HepG2 (cell line): ENCODE data around the gene ZBTB46. TPM values are rescaled to one million over a fixed set of nuclear protein-coding genes. Genes with fewer than 3 reads are reported as not detected.
A peak's percentile ranks its signal among the peaks of the same experiment; 100 is the strongest.

Source experiments
- BCL6 ChIP-seq: IDR thresholded peaks from 2 replicates; pipeline ENCODE4 v1.6.1; 2016; ENCODE audit warnings: missing genetic modification reagents, missing compliant biosample characterization
- BHLHE40 ChIP-seq: IDR thresholded peaks from 2 replicates; pipeline ENCODE4 v1.6.1; 2011; ENCODE audit warnings: low read length, improper control_type of control experiment
- CCAR2 ChIP-seq: fragments of 200-400 bp; formaldehyde crosslinking; optimal IDR thresholded peaks from 2 replicates; pipeline ENCODE3; 2018; ENCODE audit warnings: low read depth, mild to moderate bottlenecking, low read length, moderate library complexity
- CEBPB ChIP-seq: IDR thresholded peaks from 2 replicates; pipeline ENCODE4 v1.6.1; 2011; ENCODE audit warnings: low read depth, low read length, improper control_type of control experiment, borderline replicate concordance
- HES4 ChIP-seq: sonication (generic); formaldehyde crosslinking; IDR thresholded peaks from 2 replicates; pipeline ENCODE4 v1.9.0; 2021; ENCODE audit warnings: mild to moderate bottlenecking, missing genetic modification reagents, borderline replicate concordance
- HIVEP1 ChIP-seq: sonication (generic); formaldehyde crosslinking; IDR thresholded peaks from 2 replicates; pipeline ENCODE4 v1.4.0; 2020; ENCODE audit warnings: mild to moderate bottlenecking, missing genetic modification reagents
- HNF4A ChIP-seq: sonication (generic); formaldehyde crosslinking; IDR thresholded peaks from 2 replicates; pipeline ENCODE4 v1.4.0; 2020; ENCODE audit warnings: missing genetic modification reagents
- HNRNPUL1 ChIP-seq: fragments of 200-400 bp; formaldehyde crosslinking; IDR thresholded peaks from 2 replicates; pipeline ENCODE4 v1.6.1; 2017; ENCODE audit warnings: low read depth, mild to moderate bottlenecking, low read length, moderate library complexity
- HOXA3 ChIP-seq: sonication (generic); formaldehyde crosslinking; IDR thresholded peaks from 2 replicates; pipeline ENCODE4 v1.5.0; 2020; ENCODE audit warnings: missing genetic modification reagents
- IRX3 ChIP-seq: sonication (generic); formaldehyde crosslinking; IDR thresholded peaks from 2 replicates; pipeline ENCODE4 v1.8.1; 2023; ENCODE audit warnings: mild to moderate bottlenecking, low read depth, missing genetic modification reagents, borderline replicate concordance
- SALL1 ChIP-seq: sonication (generic); formaldehyde crosslinking; IDR thresholded peaks from 2 replicates; pipeline ENCODE4 v1.8.0; 2022; ENCODE audit warnings: mild to moderate bottlenecking, missing genetic modification reagents
- TMF1 ChIP-seq: sonication (generic); formaldehyde crosslinking; IDR thresholded peaks from 2 replicates; pipeline ENCODE4 v1.8.1; 2022; ENCODE audit warnings: low read depth, missing genetic modification reagents
- ZNF224 ChIP-seq: sonication (generic); formaldehyde crosslinking; IDR thresholded peaks from 2 replicates; pipeline ENCODE4 v1.5.0; 2020; ENCODE audit warnings: mild to moderate bottlenecking, missing genetic modification reagents
- ZNF232 ChIP-seq: sonication (generic); formaldehyde crosslinking; IDR thresholded peaks from 2 replicates; pipeline ENCODE4 v1.4.0; 2020; ENCODE audit warnings: missing genetic modification reagents, borderline replicate concordance
- ZNF562 ChIP-seq: sonication (generic); formaldehyde crosslinking; IDR thresholded peaks from 2 replicates; pipeline ENCODE4 v1.8.0; 2022; ENCODE audit warnings: missing genetic modification reagents, borderline replicate concordance
- ZNF577 ChIP-seq: sonication (generic); formaldehyde crosslinking; IDR thresholded peaks from 2 replicates; pipeline ENCODE4 v1.4.0; 2020; ENCODE audit warnings: mild to moderate bottlenecking, low read depth, missing genetic modification reagents, borderline replicate concordance
- ZNF672 ChIP-seq: sonication (generic); formaldehyde crosslinking; IDR thresholded peaks from 2 replicates; pipeline ENCODE4 v1.8.1; 2022; ENCODE audit warnings: missing genetic modification reagents
- polyA plus RNA-seq, 8 experiments: library from polyadenylated mRNA; depleted of rRNA in 3 of 8; stranded (reverse) in 7 of 8; unstranded in 1 of 8; fragments of >200 nt; fragmentation: Illumina TruSeq in 4 of 8; extraction: Trizol in 4 of 8; gene quantifications; 2 replicates each; pipeline versions ENCODE4 v1.2.1 to v1.2.3, GENCODE V29; 2011 to 2016; ENCODE audit warnings: low read depth in 4 of 8, missing spikeins in 1 of 8, mixed read lengths in 1 of 8; ENCODE audit not compliant: insufficient read depth in 1 of 8
- total RNA-seq, 5 experiments: library from RNA; depleted of rRNA; stranded (reverse); fragments of >200 nt; fragmentation: Illumina TruSeq; extraction: Trizol; gene quantifications; 2 replicates each; pipeline ENCODE4 v1.2.3, GENCODE V29; 2016; ENCODE audit warnings: low read depth in 1 of 5
- TF ChIP-seq, protein P1 (sequence below), 2 experiments: fragments of 450-650 bp in 1 of 2; sonication (generic) in 1 of 2; formaldehyde crosslinking; IDR thresholded peaks; 2 replicates each; pipeline versions ENCODE4 v1.5.0 to v1.8.0; 2020 to 2022; ENCODE audit warnings: mild to moderate bottlenecking in 1 of 2, missing genetic modification reagents in 1 of 2
- TF ChIP-seq, protein P2 (sequence below): sonication (generic); formaldehyde crosslinking; IDR thresholded peaks from 2 replicates; pipeline ENCODE4 v1.4.0; 2020; ENCODE audit warnings: mild to moderate bottlenecking, missing genetic modification reagents
- TF ChIP-seq, protein P3 (sequence below): IDR thresholded peaks from 2 replicates; pipeline ENCODE4 v1.6.1; 2012; ENCODE audit warnings: low read depth, low read length, improper control_type of control experiment
- TF ChIP-seq, protein P4 (sequence below): IDR thresholded peaks from 2 replicates; pipeline ENCODE4 v1.6.1; 2016

Gene ZBTB46
- total and polyA plus RNA-seq, 2 of the 13 experiments (the other 11 are each of a cell fraction or from before 2014, with no cell fraction given), result 1.6 to 13.5 TPM

DNA sequence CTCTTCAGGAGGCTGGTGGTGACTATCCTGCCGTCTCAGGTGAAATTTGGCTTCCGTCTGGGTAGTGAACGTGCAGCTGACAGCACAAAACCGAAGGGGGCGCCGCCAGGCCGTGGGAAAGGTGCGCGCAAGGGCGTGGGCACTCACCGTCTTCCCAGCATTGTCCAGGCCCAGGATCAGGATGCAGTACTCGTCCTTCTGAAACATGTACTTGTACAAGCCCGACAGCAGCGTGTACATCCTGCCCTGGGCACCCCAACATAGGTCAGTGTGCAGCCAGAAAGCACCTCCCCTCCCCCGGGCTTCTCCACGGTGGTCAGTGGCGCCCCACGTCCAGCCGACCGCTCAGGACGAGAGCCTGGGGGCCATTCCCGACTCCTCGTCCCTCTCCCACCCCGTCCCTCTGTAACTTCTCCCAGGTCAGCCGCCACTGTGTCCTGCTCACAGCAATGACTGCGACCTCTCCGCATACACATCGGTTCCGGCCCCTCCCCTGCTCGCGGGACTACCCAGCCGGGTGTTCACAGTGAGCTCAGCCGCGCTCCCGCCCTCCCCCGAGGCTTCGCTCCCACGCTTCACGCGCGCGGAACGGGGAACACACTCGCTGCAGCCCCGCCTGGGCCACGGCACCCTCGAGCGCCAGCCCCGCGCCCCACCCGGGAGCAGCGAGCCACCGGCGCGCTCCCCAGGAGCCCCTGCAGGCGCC lies 124.1 kb downstream of the ZBTB46 start (continued):
- no peak for TF ChIP-seq IRX3 (CRISPR knock-in tag)
- no peak for TF ChIP-seq ZNF224
- peak; percentile 46; the same call in 1 of the 2 replicates for TF ChIP-seq ZNF577 (CRISPR knock-in tag)
- no peak for TF ChIP-seq ZNF672 (CRISPR knock-in tag)
- TF ChIP-seq ZNF232 (CRISPR knock-in tag), result no peak
- TF ChIP-seq, protein P1, sequence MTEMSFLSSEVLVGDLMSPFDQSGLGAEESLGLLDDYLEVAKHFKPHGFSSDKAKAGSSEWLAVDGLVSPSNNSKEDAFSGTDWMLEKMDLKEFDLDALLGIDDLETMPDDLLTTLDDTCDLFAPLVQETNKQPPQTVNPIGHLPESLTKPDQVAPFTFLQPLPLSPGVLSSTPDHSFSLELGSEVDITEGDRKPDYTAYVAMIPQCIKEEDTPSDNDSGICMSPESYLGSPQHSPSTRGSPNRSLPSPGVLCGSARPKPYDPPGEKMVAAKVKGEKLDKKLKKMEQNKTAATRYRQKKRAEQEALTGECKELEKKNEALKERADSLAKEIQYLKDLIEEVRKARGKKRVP (CRISPR knock-in tag; IDR thresholded peaks at IDR 0.05), result no peak
- peak; percentile 8; the same call in 1 of the 2 replicates for TF ChIP-seq BCL6
- TF ChIP-seq TMF1 (CRISPR knock-in tag), result 0 out of 2 replicates have a peak, but pooled peaks have one; percentile 7
- TF ChIP-seq, protein P2, sequence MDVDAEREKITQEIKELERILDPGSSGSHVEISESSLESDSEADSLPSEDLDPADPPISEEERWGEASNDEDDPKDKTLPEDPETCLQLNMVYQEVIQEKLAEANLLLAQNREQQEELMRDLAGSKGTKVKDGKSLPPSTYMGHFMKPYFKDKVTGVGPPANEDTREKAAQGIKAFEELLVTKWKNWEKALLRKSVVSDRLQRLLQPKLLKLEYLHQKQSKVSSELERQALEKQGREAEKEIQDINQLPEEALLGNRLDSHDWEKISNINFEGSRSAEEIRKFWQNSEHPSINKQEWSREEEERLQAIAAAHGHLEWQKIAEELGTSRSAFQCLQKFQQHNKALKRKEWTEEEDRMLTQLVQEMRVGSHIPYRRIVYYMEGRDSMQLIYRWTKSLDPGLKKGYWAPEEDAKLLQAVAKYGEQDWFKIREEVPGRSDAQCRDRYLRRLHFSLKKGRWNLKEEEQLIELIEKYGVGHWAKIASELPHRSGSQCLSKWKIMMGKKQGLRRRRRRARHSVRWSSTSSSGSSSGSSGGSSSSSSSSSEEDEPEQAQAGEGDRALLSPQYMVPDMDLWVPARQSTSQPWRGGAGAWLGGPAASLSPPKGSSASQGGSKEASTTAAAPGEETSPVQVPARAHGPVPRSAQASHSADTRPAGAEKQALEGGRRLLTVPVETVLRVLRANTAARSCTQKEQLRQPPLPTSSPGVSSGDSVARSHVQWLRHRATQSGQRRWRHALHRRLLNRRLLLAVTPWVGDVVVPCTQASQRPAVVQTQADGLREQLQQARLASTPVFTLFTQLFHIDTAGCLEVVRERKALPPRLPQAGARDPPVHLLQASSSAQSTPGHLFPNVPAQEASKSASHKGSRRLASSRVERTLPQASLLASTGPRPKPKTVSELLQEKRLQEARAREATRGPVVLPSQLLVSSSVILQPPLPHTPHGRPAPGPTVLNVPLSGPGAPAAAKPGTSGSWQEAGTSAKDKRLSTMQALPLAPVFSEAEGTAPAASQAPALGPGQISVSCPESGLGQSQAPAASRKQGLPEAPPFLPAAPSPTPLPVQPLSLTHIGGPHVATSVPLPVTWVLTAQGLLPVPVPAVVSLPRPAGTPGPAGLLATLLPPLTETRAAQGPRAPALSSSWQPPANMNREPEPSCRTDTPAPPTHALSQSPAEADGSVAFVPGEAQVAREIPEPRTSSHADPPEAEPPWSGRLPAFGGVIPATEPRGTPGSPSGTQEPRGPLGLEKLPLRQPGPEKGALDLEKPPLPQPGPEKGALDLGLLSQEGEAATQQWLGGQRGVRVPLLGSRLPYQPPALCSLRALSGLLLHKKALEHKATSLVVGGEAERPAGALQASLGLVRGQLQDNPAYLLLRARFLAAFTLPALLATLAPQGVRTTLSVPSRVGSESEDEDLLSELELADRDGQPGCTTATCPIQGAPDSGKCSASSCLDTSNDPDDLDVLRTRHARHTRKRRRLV (CRISPR knock-in tag), result no peak
- TF ChIP-seq HIVEP1 (CRISPR knock-in tag), result peak; percentile 36; the same call in 1 of the 2 replicates
- no peak for TF ChIP-seq CCAR2
- TF ChIP-seq SALL1 (CRISPR knock-in tag), result peak; percentile 74
- TF ChIP-seq, protein P3, sequence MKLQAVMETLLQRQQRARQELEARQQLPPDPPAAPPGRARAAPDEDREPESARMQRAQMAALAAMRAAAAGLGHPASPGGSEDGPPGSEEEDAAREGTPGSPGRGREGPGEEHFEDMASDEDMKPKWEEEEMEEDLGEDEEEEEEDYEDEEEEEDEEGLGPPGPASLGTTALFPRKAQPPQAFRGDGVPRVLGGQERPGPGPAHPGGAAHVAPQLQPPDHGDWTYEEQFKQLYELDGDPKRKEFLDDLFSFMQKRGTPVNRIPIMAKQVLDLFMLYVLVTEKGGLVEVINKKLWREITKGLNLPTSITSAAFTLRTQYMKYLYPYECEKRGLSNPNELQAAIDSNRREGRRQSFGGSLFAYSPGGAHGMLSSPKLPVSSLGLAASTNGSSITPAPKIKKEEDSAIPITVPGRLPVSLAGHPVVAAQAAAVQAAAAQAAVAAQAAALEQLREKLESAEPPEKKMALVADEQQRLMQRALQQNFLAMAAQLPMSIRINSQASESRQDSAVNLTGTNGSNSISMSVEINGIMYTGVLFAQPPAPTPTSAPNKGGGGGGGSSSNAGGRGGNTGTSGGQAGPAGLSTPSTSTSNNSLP, result no peak
- no peak; the same call in 1 of the 2 replicates for TF ChIP-seq HES4 (CRISPR knock-in tag)
- TF ChIP-seq BHLHE40, result peak; percentile 64
- no peak for TF ChIP-seq ZNF562 (CRISPR knock-in tag)
- no peak for TF ChIP-seq HNRNPUL1
- TF ChIP-seq CEBPB, result no peak
- TF ChIP-seq, protein P4, sequence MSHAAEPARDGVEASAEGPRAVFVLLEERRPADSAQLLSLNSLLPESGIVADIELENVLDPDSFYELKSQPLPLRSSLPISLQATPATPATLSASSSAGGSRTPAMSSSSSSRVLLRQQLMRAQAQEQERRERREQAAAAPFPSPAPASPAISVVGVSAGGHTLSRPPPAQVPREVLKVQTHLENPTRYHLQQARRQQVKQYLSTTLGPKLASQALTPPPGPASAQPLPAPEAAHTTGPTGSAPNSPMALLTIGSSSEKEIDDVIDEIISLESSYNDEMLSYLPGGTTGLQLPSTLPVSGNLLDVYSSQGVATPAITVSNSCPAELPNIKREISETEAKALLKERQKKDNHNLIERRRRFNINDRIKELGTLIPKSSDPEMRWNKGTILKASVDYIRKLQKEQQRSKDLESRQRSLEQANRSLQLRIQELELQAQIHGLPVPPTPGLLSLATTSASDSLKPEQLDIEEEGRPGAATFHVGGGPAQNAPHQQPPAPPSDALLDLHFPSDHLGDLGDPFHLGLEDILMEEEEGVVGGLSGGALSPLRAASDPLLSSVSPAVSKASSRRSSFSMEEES (CRISPR knock-in tag), result no peak
- TF ChIP-seq HNF4A, result peak; percentile 28; the same call in 1 of the 2 replicates
- TF ChIP-seq HOXA3 (CRISPR knock-in tag), result peak; percentile 68; the same call in 1 of the 2 replicates
